ENCODE results near the gene FAM237A.

Gene FAM237A

DNA sequence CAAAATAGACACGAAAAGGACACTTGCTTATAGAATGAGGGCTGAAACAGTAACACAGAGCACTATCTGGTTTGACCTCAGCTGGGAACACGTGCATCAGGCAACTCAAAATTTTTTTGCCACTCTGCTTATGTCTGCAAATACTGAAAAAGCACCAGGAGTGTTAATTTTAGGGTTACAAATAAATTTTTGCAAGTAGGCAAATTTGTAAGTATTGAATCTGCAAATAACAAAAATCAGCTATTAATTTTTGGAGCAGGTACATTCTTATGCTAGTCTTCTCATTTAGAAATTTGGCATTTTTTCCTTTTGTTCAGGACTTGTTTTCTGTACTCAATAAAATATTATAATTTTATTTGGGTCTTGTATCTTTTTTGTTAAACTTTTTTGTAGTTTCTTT is 46.2 kb downstream of the FAM237A start:
- Histone ChIP-seq H3K36me3 (ENCODE audit: control insufficient read depth, insufficient read depth, low read length) (no peaks in the 10 kb centered on the region), H3K4me3 (ENCODE audit: insufficient read depth, low read depth, low read length) (no peak overlapping the region), H3K4me1 (ENCODE audit: control insufficient read depth, insufficient read depth, low read length) (no peaks in the 10 kb centered on the region), H3K27ac (ENCODE audit: insufficient read depth, low read depth, low read length, poor library complexity, severe bottlenecking) (no peak overlapping the region), H3K9me3 (ENCODE audit: control insufficient read depth, low read length) (no peaks in the 10 kb centered on the region), H3K27me3 (ENCODE audit: control insufficient read depth, insufficient read depth, low read length, poor library complexity, severe bottlenecking) (no peaks in the 10 kb centered on the region)
- WGBS, 2 experiments: 90 to 93% methylated on average over 2 of the region's 2 CpGs

DNA sequence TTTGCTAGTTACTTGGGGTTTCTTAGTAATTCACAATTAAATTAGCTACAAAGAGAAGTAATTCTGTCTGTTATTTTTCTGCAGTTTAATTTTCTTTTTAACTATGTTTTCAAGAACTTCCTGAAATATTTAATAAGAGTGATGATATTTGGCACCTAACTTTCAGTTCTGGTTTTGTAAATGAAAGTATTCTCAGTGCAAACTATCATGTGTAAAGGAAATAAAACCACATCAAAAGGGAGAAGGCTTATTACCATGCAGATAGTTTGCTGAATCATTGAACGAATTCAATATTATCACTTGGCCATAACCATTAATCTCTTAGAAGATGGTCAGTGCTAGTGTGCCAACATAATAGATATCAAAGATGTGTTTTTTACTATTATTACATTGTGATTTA is 46.7 kb downstream of the FAM237A start:
- H3K4me3 ChIP-seq (ENCODE audit: insufficient read depth, low read depth, low read length): no peak overlapping the region
- WGBS, 2 experiments: 88% methylated on average over 1 of the region's 1 CpG; no CpG with 5 or more reads in 1 of the 2 experiments
- H3K4me1 ChIP-seq (ENCODE audit: control insufficient read depth, insufficient read depth, low read length): no peaks in the 10 kb centered on the region
- no peaks in the 10 kb centered on the region for H3K9me3 ChIP-seq (ENCODE audit: control insufficient read depth, low read length)
- no peak overlapping the region for H3K27ac ChIP-seq (ENCODE audit: insufficient read depth, low read depth, low read length, poor library complexity, severe bottlenecking)
- no peaks in the 10 kb centered on the region for H3K36me3 ChIP-seq (ENCODE audit: control insufficient read depth, insufficient read depth, low read length)
- no peaks in the 10 kb centered on the region for H3K27me3 ChIP-seq (ENCODE audit: control insufficient read depth, insufficient read depth, low read length, poor library complexity, severe bottlenecking)

DNA sequence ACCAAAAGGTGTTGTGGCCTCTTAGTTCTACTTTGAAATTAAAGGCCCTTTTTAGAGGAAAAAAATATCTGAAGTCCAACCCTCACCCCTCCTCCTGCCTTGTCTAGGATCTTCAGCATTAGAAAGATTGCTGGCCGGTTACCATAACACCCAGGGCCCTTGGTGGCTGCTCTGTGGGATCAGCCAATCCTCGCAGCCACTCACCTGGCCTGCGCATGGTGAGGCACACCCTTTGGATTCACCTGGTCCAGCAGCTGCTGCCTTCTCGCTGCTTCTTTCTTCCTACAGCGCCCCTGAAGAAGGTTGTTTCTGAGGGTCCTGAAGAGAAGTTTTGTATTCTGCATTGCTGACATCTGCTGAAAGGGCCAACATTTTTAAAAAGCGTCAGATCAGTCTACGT is 50.7 kb downstream of the FAM237A start:
- Histone ChIP-seq H3K27me3 (ENCODE audit: control insufficient read depth, insufficient read depth, low read length, poor library complexity, severe bottlenecking) (no peaks in the 10 kb centered on the region), H3K4me1 (ENCODE audit: control insufficient read depth, insufficient read depth, low read length) (no peaks in the 10 kb centered on the region), H3K27ac (ENCODE audit: insufficient read depth, low read depth, low read length, poor library complexity, severe bottlenecking) (no peak overlapping the region), H3K4me3 (ENCODE audit: insufficient read depth, low read depth, low read length) (no peak overlapping the region), H3K9me3 (ENCODE audit: control insufficient read depth, low read length) (no peaks in the 10 kb centered on the region), H3K36me3 (ENCODE audit: control insufficient read depth, insufficient read depth, low read length) (no peaks in the 10 kb centered on the region)
- 91 to 93% methylated on average over 7 of the region's 7 CpGs for WGBS, 2 experiments

DNA sequence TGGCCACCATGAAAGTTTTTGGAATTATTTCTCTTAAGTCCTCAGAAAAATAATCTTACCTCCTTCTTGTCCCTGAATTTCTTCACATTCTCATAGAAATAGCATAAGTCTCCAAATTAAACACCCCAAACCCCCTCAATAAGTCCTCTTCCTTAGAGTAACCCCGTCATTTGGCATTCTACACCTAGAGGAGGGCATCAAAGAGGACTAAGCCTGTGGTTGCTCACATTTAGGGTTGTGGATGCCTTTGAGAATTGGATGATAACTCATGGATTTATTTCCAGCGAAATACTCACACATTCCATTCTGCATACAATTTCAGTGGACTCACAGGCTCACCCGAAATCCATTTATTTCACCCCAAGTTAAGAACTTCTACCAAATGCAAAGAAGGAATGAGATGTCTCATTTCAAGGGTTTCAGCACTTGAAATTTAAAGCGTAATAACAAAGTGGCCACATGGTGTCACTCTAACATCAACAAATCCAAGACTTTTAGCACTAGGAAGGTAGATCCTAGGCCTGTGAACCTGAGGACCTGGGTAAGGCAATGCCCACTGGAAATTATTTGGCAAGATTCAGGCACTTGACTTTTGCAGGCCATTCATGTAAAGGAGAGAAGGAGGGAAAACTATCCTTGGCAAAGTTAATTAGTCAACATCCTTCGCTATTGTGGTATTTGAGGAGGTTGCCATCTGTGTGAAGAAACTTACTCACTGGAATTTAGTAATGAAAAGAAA is 51.3 kb downstream of the FAM237A start:
- H3K27ac ChIP-seq (ENCODE audit: insufficient read depth, low read depth, low read length, poor library complexity, severe bottlenecking): no peak overlapping the region
- no peaks in the 10 kb centered on the region for H3K4me1 ChIP-seq (ENCODE audit: control insufficient read depth, insufficient read depth, low read length)
- 44 to 52% methylated on average over 5 of the region's 5 CpGs for WGBS, 2 experiments
- no peak overlapping the region for H3K4me3 ChIP-seq (ENCODE audit: insufficient read depth, low read depth, low read length)
- no peaks in the 10 kb centered on the region for H3K27me3 ChIP-seq (ENCODE audit: control insufficient read depth, insufficient read depth, low read length, poor library complexity, severe bottlenecking)
- H3K36me3 ChIP-seq (ENCODE audit: control insufficient read depth, insufficient read depth, low read length): no peaks in the 10 kb centered on the region
- no peaks in the 10 kb centered on the region for H3K9me3 ChIP-seq (ENCODE audit: control insufficient read depth, low read length)

DNA sequence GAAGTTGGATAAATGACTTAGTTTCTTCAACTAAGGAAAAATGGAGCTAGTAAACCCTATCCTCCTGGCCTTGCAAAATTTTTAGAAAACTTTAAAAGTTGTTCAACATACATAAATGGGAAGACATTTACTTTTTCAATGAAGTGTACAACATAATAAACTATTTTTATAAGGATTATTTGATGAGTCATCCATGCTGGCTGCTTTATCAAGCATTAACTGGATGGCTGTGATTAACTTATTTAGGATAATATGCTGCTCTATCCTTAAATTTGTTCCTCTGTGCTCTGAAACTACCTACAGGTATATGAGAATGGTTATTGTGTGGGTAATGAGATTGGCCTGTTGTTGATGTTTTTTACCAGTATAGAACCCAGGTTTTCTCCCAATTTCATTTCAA is 54.6 kb downstream of the FAM237A start:
- Histone ChIP-seq H3K4me3 (ENCODE audit: insufficient read depth, low read depth, low read length) (no peak overlapping the region), H3K27ac (ENCODE audit: insufficient read depth, low read depth, low read length, poor library complexity, severe bottlenecking) (no peak overlapping the region), H3K36me3 (ENCODE audit: control insufficient read depth, insufficient read depth, low read length) (no peaks in the 10 kb centered on the region), H3K27me3 (ENCODE audit: control insufficient read depth, insufficient read depth, low read length, poor library complexity, severe bottlenecking) (no peaks in the 10 kb centered on the region), H3K4me1 (ENCODE audit: control insufficient read depth, insufficient read depth, low read length) (no peaks in the 10 kb centered on the region), H3K9me3 (ENCODE audit: control insufficient read depth, low read length) (no peaks in the 10 kb centered on the region)

DNA sequence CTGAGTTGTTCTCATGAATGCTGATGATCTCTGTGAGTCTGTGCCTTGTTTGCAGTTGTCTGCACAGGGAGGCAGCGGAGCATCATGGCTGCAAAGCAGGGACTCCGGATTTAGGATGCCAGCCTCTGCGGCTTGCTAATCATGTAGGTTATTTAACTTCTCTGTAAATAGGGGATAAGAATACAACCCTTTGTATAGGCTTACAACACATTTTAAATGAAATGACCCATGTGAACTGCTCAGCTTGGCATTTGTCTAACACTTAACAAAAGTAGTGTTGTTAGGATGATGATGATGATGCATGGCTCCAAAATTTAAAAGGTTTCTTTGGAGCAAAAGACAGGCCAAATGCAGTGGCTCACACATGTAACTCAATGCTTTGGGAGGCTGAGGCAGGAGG is 56.5 kb downstream of the FAM237A start:
- no peaks in the 10 kb centered on the region for H3K9me3 ChIP-seq (ENCODE audit: control insufficient read depth, low read length)
- 67 to 79% methylated on average over 2 to 3 of the region's 3 CpGs for WGBS, 2 experiments

More for the DNA sequence above, 56.5 kb downstream of the FAM237A start:
- no peaks in the 10 kb centered on the region for H3K27me3 ChIP-seq (ENCODE audit: control insufficient read depth, insufficient read depth, low read length, poor library complexity, severe bottlenecking)
- no peak overlapping the region for H3K4me3 ChIP-seq (ENCODE audit: insufficient read depth, low read depth, low read length)
- H3K36me3 ChIP-seq (ENCODE audit: control insufficient read depth, insufficient read depth, low read length): no peaks in the 10 kb centered on the region
- H3K27ac ChIP-seq (ENCODE audit: insufficient read depth, low read depth, low read length, poor library complexity, severe bottlenecking): no peak overlapping the region
- H3K4me1 ChIP-seq (ENCODE audit: control insufficient read depth, insufficient read depth, low read length): no peaks in the 10 kb centered on the region

All from ectodermal cell (in vitro differentiated cells).